ENCODE results near the gene SNX11.
"Not testable (repeated sequence)": the region's sequence is repeated elsewhere in the genome, so short reads cannot be mapped to it uniquely, and the experiment has no call there.

The SNX11 gene, protein sequence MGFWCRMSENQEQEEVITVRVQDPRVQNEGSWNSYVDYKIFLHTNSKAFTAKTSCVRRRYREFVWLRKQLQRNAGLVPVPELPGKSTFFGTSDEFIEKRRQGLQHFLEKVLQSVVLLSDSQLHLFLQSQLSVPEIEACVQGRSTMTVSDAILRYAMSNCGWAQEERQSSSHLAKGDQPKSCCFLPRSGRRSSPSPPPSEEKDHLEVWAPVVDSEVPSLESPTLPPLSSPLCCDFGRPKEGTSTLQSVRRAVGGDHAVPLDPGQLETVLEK

GRCh38 chr17:48107137-48108055 is at the start of gene SNX11:
Gene SNX11, plus strand, starts transcription at chr17:48107766. Its CDS starts 4,278 bp downstream, at chr17:48112044.
- DNase-seq (ENCODE audit: low read depth in 3 of 3): peak; percentile 80 to 97 (median 86)

DNA sequence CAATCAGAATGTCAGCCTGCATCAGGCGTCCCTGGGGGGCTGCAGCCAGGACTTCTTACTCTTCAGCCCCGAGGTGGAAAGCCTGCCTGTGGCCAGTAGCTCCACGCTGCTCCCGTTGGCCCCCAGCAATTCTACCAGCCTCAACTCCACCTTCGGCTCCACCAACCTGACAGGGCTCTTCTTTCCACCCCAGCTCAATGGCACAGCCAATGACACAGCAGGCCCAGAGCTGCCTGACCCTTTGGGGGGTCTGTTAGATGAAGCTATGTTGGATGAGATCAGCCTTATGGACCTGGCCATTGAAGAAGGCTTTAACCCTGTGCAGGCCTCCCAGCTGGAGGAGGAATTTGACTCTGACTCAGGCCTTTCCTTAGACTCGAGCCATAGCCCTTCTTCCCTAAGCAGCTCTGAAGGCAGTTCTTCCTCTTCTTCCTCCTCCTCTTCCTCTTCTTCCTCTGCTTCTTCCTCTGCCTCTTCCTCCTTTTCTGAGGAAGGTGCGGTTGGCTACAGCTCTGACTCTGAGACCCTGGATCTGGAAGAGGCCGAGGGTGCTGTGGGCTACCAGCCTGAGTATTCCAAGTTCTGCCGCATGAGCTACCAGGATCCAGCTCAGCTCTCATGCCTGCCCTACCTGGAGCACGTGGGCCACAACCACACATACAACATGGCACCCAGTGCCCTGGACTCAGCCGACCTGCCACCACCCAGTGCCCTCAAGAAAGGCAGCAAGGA is 49.0 kb upstream of the SNX11 start:
- no peak for DNase-seq (ENCODE audit: low read depth in 3 of 3)

- DNase-seq (ENCODE audit: low read depth in 3 of 3): no peak
These were observed 48.4 kb upstream of the SNX11 start for GRCh38 chr17:48059125-48059668.

- no peak for DNase-seq (ENCODE audit: low read depth in 3 of 3)
These were observed 47.3 kb upstream of the SNX11 start for GRCh38 chr17:48060249-48060648.

DNA sequence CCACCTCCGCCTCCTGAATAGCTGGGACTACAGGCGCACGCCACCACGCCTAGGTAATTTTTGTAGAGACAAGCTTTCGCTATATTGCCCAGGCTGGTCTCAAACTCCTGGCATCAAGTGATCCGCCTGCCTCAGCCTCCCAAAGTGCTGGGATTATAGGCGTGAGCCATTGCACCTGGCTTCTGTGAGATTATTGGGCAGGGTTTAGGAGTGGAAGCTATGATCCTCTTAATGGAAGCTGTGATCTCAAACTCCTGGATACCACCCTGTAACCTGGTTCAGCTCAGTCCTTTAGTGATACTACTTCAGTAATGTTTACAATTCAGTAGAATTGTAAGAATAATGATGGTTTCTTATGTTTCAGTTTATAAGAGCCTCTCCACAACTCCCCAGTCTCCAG is 45.3 kb upstream of the SNX11 start:
- no peak for DNase-seq (ENCODE audit: low read depth in 3 of 3)

- no peak for DNase-seq (ENCODE audit: low read depth in 3 of 3)
These were observed 42.9 kb upstream of the SNX11 start for GRCh38 chr17:48064638-48065037.

GRCh38 chr17:48066192-48066591 is 41.4 kb upstream of the SNX11 start:
- DNase-seq (ENCODE audit: low read depth in 3 of 3): no peak

DNA sequence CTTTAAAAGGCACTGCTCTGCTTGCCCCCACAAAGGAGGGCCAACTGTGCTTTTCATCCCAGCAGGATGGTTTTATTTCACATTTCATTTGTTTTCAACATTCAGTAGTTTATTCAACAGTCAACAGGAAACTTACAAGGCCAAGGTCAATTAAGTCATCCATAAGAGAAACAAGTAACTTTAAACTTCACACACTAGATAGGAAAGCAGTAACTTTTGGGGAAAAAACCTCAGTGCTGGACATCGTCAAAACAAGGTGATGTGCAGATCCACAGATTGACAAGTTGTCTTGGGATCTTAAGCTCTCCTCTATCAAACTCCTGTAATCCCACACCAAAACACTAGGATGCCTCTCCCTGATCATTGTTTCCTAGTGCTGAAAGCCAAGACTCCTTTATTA is 40.9 kb upstream of the SNX11 start:
- no peak for DNase-seq (ENCODE audit: low read depth in 3 of 3)

DNA sequence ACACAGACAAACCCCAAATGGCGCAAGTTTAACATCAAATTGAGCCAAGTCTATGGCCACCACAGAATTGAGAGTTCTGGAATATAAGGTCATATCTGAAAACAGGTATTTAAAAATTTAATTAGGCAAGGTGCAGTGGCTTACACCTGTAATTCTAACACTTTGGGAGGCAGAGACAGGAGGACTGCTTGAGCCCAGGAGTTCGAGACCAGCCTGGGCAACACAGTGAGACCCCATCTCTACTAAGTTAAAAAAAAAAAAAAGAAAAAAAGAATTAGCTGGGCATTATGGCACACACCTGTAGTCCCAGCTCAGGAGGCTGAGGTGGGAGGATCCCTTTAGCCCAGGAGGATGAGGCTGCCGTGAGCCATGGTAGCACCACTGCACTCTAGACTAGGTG is 40.3 kb upstream of the SNX11 start:
- no peak for DNase-seq (ENCODE audit: low read depth in 3 of 3)

- not testable (repeated sequence) for DNase-seq (ENCODE audit: low read depth in 3 of 3)
These were observed 39.8 kb upstream of the SNX11 start for GRCh38 chr17:48067808-48068207.

DNA sequence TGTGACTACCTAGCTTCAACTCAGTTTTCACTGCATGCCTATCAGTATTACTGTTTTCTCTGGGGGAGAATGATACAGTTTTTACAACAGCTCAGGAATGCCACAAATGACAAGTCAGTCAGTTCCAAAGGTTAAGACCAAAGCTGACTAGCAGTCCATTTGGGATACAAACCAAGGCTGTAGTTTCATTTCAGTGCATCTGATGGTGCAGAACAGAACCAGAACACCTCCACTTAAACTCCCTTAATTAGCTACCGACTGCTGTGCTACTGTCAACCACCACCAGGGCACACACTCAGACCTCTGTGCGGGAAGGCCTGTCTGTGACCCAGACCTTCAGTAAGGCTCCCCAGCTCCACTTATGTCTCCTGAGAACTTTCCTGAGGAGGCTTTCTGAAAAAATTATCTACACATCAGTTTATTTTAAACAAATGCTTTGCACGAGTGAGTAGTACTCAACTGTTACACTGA is 39.0 kb upstream of the SNX11 start:
- DNase-seq (ENCODE audit: low read depth in 3 of 3): no peak

DNA sequence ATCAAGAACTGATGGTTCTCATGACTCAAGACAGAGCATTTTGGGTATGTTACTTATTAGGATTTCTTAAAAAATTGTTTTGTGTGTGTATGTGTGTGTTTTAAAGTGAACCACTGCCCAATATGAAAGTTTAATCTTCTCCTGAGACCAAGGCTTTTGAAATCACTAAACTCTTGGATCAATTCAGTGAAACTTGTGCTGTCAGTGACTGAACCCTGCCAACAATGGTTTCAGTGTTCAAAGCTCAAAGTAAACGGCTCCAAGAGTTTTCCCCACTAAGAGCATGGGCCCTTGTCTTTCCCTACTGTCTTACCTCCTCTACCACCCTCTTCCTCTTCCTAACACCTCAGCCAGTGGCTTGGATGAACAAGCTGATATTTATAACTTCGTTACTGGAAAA is 37.4 kb upstream of the SNX11 start:
- DNase-seq (ENCODE audit: low read depth in 3 of 3): no peak

- DNase-seq (ENCODE audit: low read depth in 3 of 3): no peak
These were observed 35.9 kb upstream of the SNX11 start for GRCh38 chr17:48071654-48072053.

GRCh38 chr17:48072811-48073210 is 34.8 kb upstream of the SNX11 start:
- DNase-seq (ENCODE audit: low read depth in 3 of 3): not testable (repeated sequence)

GRCh38 chr17:48073566-48074094 is 33.9 kb upstream of the SNX11 start:
- DNase-seq (ENCODE audit: low read depth in 3 of 3): not testable (repeated sequence)

- DNase-seq (ENCODE audit: low read depth in 3 of 3): peak; percentile 34 to 56 (median 53)
These were observed 33.1 kb upstream of the SNX11 start for GRCh38 chr17:48074322-48075081.

- DNase-seq (ENCODE audit: low read depth in 3 of 3): not testable (repeated sequence)
These were observed 30.4 kb upstream of the SNX11 start for GRCh38 chr17:48077152-48077551.

DNA sequence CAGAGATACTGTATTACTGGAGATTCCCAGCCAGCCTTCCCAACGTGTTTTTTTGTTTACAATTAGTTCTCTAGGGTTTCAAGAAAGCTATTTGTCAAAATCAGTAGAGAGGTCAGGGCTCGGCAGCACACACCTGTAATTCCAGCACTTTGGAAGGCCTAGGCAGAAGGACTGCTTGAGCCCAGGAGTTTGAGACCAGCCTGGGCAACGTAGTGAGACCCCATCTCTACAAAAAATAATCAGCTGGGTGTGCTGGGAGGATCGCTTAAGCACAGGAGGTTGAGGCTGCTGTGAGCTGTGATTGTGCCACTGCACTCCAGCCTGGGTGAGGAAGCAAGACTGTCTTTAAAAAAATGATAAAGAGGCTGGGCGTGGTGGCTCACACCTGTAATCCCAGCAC is 25.7 kb upstream of the SNX11 start:
- no peak for DNase-seq (ENCODE audit: low read depth in 3 of 3)

- DNase-seq (ENCODE audit: low read depth in 3 of 3): no peak
These were observed 22.6 kb upstream of the SNX11 start for GRCh38 chr17:48084932-48085331.

GRCh38 chr17:48093341-48094045 is 14.1 kb upstream of the SNX11 start:
- no peak for DNase-seq (ENCODE audit: low read depth in 3 of 3)
